ENCODE data around the gene TEK. TPM values are rescaled to one million over a fixed set of nuclear protein-coding genes. Genes with fewer than 3 reads are reported as not detected.
"Not testable (repeated sequence)": the region's sequence is repeated elsewhere in the genome, so short reads cannot be mapped to it uniquely, and the experiment has no call there.

TEK gene
- total and polyA plus RNA-seq, 9 of the 15 experiments (the other 6 are each of a cell fraction or from before 2014, with no cell fraction given), result 0.03 to 0.13 (median 0.06) TPM

DNA sequence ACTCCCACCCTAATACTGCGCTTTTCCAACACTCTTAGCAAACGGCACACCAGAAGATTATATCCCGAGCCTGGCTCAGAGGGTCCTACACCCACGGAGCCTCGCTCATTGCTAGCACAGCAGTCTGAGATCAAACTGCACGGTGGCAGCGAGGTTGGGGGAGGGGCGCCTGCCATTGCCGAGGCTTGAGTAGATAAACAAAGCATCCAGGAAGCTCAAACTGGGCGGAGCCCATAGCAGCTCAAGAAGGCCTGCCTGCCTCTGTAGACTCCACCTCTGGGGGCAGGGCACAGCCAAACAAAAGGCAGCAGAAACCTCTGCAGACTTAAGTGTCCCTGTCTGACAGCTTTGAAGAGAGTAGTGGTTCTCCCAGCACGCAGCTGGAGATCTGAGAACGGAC is 130.6 kb downstream of the TEK start:
- in situ Hi-C loops (cut with MboI); H3K9ac ChIP-seq (ENCODE audit: insufficient read depth in 1 of 2, low read depth in 2 of 2, low read length in 2 of 2); H3K79me2 ChIP-seq (ENCODE audit: control insufficient read depth, insufficient read depth, low read length); H4K20me1 ChIP-seq (replicated peaks; ENCODE audit: control insufficient read depth, insufficient read depth, low read length); H3K4me2 ChIP-seq (ENCODE audit: insufficient read depth, low read length); intact Hi-C loops (cut with micrococcal nuclease); ATAC-seq; FAIRE-seq; POLR2A ChIA-PET; H3K9me1 ChIP-seq (ENCODE audit: control insufficient read depth, insufficient read depth, low read length); H3K4me3 ChIP-seq; H3K4me1 ChIP-seq (replicated peaks in 1 of 2; ENCODE audit: control insufficient read depth in 2 of 2, insufficient read depth in 2 of 2, low read length in 2 of 2); CTCF ChIA-PET (ENCODE audit: low intra/inter-chr PET ratio); H3K9me3 ChIP-seq (replicated peaks; ENCODE audit: control insufficient read depth, insufficient read depth, low read depth, low read length); BruUV-seq (replicated peaks); H3K36me3 ChIP-seq (ENCODE audit: control insufficient read depth, insufficient read depth, low read length); H3K27ac ChIP-seq (ENCODE audit: extremely low read depth, low read depth, low read length); H3K27me3 ChIP-seq (ENCODE audit: control insufficient read depth in 2 of 2, insufficient read depth in 2 of 2, low read length in 2 of 2): not testable (repeated sequence)
- TF ChIP-seq ZNF766 (CRISPR knock-in tag; conservative IDR thresholded peaks at IDR 0.05) (peak; percentile 92), POLR2A (conservative IDR thresholded peaks at IDR 0.05) (0 out of 2 replicates have a peak, but pooled peaks have one; percentile 25), LEF1 (IDR thresholded peaks at IDR 0.05) (0 out of 2 replicates have a peak, but pooled peaks have one; percentile 13), FOXK2 (conservative IDR thresholded peaks at IDR 0.05 in 1 of 2, IDR thresholded peaks at IDR 0.05 in 1 of 2; ENCODE audit: low read depth in 2 of 2) (peak; percentile 29 to 71; a peak in 2 of 4 replicates)
- peak overlapping the region; percentile 63; the same call in 1 of the 2 replicates for H2AFZ ChIP-seq (ENCODE audit: low read depth, low read length)
- 0% methylated on average over 4 of the region's 12 CpGs for WGBS (ENCODE audit: insufficient coverage, low coverage, missing lambda C conversion rate)
- peak in 1 of 4 experiments; percentile 67 for DNase-seq (ENCODE audit: extremely low read depth in 1 of 4, low spot score in 3 of 4)

DNA sequence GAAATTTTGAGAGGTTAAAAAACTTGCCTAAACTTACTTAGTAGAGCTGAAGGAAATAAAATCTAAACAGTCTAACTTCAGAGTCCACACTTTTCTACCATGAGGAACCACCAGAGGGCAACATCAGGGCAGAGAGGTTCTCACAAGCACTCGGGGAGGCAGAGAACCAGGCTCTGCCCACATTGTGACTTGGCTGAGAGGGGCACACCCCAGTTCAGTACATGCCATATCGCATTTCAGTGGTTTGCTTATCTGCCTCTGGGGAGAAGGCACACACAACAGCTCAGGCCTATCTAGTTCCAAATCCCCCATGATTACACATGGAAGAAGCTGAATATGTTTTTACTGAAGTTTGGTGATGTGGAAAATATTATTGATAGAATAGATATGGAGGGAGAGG is 138.7 kb downstream of the TEK start:
- FAIRE-seq, result no peak

More for the DNA sequence above, 138.7 kb downstream of the TEK start:
- no peaks in the 10 kb centered on the region for H3K27me3 ChIP-seq (ENCODE audit: control insufficient read depth in 2 of 2, insufficient read depth in 2 of 2, low read length in 2 of 2)
- ATAC-seq, result no peak
- peak; percentile 5 to 17 (median 6) for DNase-seq (ENCODE audit: extremely low read depth in 1 of 4, low spot score in 3 of 4)
- H3K27ac ChIP-seq (ENCODE audit: extremely low read depth, low read depth, low read length), result no peak overlapping the region
- no peak overlapping the region for H3K9ac ChIP-seq (ENCODE audit: insufficient read depth in 1 of 2, low read depth in 2 of 2, low read length in 2 of 2)
- H3K4me1 ChIP-seq (replicated peaks in 1 of 2; ENCODE audit: control insufficient read depth in 2 of 2, insufficient read depth in 2 of 2, low read length in 2 of 2), result no peaks in the 10 kb centered on the region
- intact Hi-C loops (cut with micrococcal nuclease) (no loop called here), in situ Hi-C loops (cut with MboI) (no loop called here)
- ChIA-PET CTCF (ENCODE audit: low intra/inter-chr PET ratio) (no interaction called here), POLR2A (no interaction called here)
- no peak overlapping the region for H2AFZ ChIP-seq (ENCODE audit: low read depth, low read length)
- no TSS peak for BruUV-seq (replicated peaks)
- H3K9me3 ChIP-seq (replicated peaks; ENCODE audit: control insufficient read depth, insufficient read depth, low read depth, low read length), result no peaks in the 10 kb centered on the region
- WGBS (ENCODE audit: insufficient coverage, low coverage, missing lambda C conversion rate), result 0% methylated on average over 2 of the region's 2 CpGs
- no peaks in the 10 kb centered on the region for H4K20me1 ChIP-seq (replicated peaks; ENCODE audit: control insufficient read depth, insufficient read depth, low read length)
- H3K4me2 ChIP-seq (ENCODE audit: insufficient read depth, low read length), result no peak overlapping the region
- no peaks in the 10 kb centered on the region for H3K9me1 ChIP-seq (ENCODE audit: control insufficient read depth, insufficient read depth, low read length)
- H3K36me3 ChIP-seq (ENCODE audit: control insufficient read depth, insufficient read depth, low read length), result no peaks in the 10 kb centered on the region
- no peak overlapping the region for H3K4me3 ChIP-seq
- no peaks in the 10 kb centered on the region for H3K79me2 ChIP-seq (ENCODE audit: control insufficient read depth, insufficient read depth, low read length)
- TF ChIP-seq ZNF77 (CRISPR knock-in tag; IDR thresholded peaks at IDR 0.05) (no peak), RAD21 (CRISPR knock-in tag; conservative IDR thresholded peaks at IDR 0.05 in 1 of 2, IDR thresholded peaks at IDR 0.05 in 1 of 2) (peak in 1 of 2 experiments; percentile 48; a peak in 2 of 4 replicates)
- TF ChIP-seq, protein P1, sequence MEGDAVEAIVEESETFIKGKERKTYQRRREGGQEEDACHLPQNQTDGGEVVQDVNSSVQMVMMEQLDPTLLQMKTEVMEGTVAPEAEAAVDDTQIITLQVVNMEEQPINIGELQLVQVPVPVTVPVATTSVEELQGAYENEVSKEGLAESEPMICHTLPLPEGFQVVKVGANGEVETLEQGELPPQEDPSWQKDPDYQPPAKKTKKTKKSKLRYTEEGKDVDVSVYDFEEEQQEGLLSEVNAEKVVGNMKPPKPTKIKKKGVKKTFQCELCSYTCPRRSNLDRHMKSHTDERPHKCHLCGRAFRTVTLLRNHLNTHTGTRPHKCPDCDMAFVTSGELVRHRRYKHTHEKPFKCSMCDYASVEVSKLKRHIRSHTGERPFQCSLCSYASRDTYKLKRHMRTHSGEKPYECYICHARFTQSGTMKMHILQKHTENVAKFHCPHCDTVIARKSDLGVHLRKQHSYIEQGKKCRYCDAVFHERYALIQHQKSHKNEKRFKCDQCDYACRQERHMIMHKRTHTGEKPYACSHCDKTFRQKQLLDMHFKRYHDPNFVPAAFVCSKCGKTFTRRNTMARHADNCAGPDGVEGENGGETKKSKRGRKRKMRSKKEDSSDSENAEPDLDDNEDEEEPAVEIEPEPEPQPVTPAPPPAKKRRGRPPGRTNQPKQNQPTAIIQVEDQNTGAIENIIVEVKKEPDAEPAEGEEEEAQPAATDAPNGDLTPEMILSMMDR (IDR thresholded peaks at IDR 0.05 in 2 of 3, conservative IDR thresholded peaks at IDR 0.05 in 1 of 3; ENCODE audit: insufficient read depth in 2 of 3, low read depth in 1 of 3, low read length in 3 of 3), result peak; percentile 40 to 42 (median 42); a peak in 3 of 6 replicates
